ENCODE results near the gene IMPDH2.

DNA sequence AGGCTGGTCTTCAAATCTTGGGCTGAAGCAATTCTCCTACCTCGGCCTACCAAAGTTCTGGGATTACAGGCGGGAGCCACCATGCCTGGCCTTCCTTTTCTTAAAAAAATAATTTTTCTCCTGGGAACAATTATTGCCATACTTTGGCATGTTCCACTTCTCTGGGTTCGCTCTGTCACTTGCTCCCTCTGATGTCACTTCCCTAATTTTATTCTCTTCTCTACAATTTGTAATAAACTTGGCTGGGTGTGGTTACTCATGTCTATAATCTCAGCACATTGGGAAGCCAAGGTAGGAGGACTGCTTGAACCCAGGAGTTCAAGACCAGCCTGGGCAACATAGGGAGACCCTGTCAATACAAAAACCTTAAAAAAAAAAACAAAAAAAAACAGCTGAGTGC, 6.1 kb upstream of the IMPDH2 start:
- no peak for TF ChIP-seq POLR2AphosphoS5 (IDR thresholded peaks at IDR 0.05; ENCODE audit: low read depth)
- TF ChIP-seq, protein P1, sequence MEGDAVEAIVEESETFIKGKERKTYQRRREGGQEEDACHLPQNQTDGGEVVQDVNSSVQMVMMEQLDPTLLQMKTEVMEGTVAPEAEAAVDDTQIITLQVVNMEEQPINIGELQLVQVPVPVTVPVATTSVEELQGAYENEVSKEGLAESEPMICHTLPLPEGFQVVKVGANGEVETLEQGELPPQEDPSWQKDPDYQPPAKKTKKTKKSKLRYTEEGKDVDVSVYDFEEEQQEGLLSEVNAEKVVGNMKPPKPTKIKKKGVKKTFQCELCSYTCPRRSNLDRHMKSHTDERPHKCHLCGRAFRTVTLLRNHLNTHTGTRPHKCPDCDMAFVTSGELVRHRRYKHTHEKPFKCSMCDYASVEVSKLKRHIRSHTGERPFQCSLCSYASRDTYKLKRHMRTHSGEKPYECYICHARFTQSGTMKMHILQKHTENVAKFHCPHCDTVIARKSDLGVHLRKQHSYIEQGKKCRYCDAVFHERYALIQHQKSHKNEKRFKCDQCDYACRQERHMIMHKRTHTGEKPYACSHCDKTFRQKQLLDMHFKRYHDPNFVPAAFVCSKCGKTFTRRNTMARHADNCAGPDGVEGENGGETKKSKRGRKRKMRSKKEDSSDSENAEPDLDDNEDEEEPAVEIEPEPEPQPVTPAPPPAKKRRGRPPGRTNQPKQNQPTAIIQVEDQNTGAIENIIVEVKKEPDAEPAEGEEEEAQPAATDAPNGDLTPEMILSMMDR (conservative IDR thresholded peaks at IDR 0.05; ENCODE audit: low read depth in 2 of 2): no peak
